Stimulated activated CD8-positive, alpha-beta memory T cell treated with anti-CD3 and anti-CD28 coated beads, Interleukin-7, amount 100 ng/mL, for 24 hours (primary cell): ENCODE data around the gene TNFAIP8L2.
"Not testable (repeated sequence)": the region's sequence is repeated elsewhere in the genome, so short reads cannot be mapped to it uniquely, and the experiment has no call there.

ENCODE experiments used
- DNase-seq: peaks from one replicate; pipeline ENCODE4 v3.0.0-alpha.2; 2020; ENCODE audit warnings: low read depth

Gene TNFAIP8L2

DNA sequence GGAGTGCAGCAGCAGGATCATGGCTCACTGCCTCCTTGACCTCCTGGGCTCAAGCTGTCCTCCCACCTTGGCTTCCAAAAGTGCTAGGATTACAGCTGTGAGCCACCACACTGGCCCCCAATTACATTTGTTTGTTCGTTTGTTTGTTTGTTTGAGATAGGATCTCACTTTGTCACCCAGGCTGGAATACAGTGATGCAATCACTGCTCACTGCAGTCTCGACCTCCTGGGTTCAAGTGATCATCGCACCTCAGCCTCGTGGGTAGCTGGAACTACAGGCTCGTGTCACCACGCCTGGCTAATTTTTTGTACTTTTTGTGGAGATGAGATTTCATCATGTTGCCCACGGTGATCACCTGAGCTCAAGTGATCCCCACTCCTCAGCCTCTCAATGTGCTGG, 35.6 kb downstream of the TNFAIP8L2 start:
- DNase-seq = no peak

DNA sequence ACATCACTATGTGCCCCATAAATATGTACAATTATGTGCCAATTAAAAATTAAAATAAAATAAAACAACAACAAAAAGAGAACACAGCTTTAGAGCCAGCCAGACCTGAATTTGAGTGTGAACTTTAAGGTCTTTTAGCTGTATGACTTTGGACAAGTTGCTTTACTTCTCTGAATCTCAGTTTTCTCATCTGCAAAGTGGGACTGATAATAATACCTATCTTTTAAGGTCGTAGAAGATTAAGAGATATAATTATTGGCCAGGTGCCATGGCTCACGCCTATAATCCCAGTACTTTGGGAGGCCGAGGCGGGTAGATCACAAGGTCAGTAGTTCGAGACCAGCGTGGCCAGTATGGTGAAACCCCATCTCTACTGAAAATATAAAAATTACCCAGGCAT, 36.9 kb downstream of the TNFAIP8L2 start:
- no peak for DNase-seq

DNA sequence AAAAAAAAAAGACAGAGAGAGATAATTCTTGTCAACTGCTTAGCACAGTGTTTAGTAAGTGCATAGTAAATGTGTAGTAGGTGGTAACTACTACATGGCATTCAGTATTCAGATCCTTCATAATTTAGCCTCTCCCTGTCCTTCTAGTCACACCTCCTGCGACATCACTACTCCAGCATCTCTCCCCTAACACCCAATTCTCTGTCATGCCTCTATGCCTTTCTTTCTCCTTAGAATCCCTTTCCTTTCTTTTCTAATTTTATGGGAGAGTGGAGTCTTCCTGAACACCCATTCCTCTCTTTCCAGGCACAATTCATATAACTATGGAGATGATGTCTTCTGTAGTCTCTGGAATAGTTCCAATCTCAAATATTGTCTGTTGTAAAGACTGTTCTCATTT, 37.4 kb downstream of the TNFAIP8L2 start:
- no peak for DNase-seq

DNA sequence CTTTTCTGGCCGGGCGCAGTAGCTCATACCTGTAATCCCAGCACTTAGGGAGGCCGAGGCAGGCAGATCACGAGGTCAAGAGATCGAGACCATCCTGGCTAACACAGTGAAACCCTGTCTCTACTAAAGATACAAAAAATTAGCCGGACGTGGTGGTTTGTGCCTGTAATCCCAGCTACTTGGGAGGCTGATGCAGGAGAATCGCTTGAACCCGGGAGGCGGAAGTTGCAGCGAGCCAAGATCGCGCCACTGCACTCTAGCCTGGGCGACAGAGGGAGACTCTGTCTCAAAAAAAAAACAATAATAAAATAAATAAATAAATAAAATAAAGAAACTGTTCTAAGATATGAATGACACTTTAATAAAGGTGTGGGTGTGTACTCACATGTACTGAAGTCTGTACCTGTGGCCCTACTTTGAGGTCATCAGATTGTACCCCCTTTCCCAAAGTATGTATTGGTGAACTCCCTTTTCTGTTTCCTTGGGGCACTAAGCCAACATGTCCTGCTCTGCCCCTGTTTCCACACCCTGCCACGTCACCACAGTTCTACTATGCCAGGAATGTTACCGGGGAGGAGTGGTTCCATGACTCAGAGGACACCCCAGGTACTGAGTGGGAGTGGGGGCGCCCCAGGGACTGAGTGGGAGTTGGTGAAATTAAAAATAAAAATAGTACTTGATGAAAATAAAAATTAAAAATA, 38.6 kb downstream of the TNFAIP8L2 start:
- DNase-seq = not testable (repeated sequence)

DNA sequence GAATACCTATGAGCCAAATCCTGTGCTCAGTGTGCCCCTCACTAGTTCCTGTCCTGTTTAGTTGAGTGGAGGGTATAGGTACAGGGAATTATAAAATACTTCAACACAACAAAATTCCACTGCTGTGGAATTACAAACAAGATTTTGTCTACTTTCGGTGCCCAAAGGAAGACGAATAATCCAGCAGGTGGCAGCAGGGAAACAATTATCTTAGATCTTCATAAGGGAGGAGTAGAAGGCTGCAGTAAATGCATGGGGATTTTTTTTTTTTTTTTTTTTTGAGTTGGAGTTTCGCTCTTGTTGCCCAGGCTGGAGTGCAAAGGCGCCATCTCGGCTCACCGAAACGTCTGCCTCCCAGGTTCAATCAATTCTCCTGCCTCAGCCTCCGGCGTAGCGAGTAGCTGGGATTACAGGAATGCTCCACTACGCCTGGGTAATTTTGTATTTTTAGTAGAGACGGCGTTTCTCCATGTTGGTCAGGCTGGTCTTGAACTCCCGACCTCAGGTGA, 39.9 kb downstream of the TNFAIP8L2 start:
- no peak for DNase-seq

DNA sequence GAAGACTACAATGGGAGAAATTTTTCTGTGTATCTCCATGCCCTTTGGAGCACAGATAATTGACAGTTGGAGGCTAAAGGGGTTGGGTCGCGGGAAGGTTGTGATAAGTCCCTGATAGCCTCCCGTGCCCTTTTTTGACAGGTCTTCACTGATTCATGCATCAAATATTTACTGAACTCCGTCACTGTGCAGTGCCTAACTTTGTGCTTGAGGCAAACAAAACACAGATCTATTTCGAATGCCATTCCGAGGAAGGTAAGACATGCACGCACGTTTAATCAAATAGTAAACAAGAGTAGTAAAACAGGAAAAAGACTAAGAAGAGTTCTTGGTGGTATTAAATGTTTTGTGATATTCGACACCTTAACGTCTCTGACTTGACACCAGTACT, 41.4 kb downstream of the TNFAIP8L2 start:
- no peak for DNase-seq

DNA sequence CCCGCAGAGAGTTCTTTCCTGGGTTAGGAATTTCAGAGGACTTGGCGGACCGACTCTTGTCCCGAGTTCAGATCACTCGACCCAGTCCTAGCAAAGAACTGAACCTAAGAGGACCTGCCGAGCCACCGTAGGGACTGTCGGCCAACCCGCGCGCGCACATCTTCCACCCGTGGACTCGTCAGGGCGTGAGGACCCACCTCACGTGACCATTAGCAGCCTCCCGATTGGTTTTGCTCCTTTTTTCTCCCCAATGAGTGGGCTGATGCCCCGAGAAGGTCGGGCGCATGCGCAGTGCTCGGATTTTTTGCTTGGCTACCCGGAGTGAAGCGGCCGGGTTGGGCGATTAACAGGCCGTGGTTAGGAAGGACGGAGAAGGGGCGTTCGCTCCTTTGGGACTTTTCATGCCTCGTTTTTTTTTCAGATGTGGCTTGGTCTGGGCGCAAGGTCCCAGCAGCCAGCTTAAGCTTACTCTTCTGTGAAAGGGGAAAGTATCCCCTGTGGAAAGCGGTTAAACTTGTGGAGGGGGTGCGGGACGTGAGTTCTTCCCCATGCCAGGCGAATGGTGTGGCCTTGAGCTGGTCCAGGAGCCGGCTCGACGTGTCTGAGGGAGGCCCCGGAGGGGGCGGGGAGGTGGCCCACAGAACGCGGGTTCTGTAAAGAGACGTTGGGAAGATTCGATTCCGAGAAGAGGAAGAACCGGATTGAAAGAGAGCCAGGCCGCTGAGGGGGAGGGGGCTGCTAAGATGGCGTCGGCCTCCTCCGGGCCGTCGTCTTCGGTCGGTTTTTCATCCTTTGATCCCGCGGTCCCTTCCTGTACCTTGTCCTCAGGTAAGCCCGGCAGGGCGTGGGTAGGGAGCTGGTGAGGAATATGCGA, 42.0 kb downstream of the TNFAIP8L2 start, which contains the start of gene PIP5K1A:
PIP5K1A (plus strand) TSS at position 299 of the 874 bp plus-strand sequence; CDS start at position 744, 445 bp downstream.
- DNase-seq = peak; percentile 99

DNA sequence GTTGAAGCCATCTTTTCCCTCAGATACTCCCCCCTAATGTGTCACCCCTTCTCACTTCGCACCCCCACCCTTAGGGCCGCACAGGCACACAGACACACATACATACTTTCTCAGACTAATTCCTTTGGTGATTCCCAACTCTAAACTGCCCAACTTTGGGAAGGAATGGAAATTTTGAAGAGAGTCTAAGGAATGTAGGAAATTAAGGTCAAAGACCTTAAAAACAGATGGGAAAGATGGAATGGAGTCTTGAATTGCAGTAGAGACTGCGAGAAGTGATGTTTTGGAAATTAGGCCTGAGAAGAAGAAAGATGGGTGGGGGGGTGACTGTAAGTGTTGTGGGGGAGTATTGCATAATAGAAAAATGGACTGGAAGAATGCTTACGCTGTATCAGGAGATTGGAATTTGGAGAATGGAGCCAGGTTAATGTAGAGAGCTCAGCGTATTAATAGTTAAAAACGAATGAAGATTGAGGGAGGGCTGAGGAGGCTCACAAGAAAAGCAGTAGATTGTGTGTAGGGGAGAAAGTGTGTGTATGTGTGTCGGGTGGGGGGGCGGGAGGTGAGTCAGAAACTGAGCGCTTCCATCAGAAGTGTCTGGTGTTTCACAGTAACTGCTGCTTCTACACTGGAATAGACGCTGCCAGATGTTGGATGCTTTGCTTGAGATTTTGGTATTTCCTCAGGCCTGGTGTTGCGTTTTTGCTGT, 43.6 kb downstream of the TNFAIP8L2 start:
- no peak for DNase-seq

DNA sequence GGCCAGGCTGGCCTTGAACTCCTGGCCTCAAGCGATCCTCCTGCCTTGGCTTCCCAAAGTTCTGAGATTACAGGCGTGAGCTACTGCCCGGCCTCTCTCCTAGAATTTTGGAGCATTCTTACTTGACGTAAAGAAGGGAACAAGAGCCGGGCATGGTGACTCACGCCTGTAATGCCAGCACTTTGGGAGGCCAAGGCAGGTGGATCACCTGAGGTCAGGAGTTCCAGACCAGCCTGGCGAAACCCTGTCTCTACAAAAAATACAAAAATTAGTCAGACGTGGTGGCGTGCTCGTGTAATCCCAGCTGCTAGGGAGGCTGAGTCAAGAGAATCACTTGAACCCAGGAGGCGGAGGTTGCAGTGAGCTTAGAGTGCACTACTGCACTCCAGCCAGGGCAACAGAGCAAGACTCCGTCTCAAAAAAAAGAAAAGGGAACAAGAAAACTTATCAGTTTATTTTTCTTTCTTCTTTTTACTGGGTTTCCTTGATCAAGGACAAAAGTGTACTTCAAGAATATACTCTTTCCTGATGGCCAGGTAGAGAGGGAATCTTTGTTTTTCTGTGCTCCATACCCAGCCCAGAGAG, 49.0 kb downstream of the TNFAIP8L2 start:
- DNase-seq = not testable (repeated sequence)
